Choroid plexus epithelial cell (primary cell): ENCODE data around the gene CHST12.

Experiments
- DNase-seq: peaks from one replicate; pipeline ENCODE4 v3.0.0-alpha.2; 2010; ENCODE audit warnings: low read depth
- H3K4me3 ChIP-seq: 2 replicates; pipeline ENCODE4 v1.5.1; 2011; ENCODE audit warnings: low read depth, mild to moderate bottlenecking, control low read depth, low read length, moderate library complexity
- TF ChIP-seq, protein P1 (sequence below): conservative IDR thresholded peaks from 2 replicates; pipeline ENCODE4 v1.5.1; 2011; ENCODE audit warnings: low read depth, mild to moderate bottlenecking, control low read depth, inconsistent platforms, low read length, moderate library complexity

Gene CHST12

DNA sequence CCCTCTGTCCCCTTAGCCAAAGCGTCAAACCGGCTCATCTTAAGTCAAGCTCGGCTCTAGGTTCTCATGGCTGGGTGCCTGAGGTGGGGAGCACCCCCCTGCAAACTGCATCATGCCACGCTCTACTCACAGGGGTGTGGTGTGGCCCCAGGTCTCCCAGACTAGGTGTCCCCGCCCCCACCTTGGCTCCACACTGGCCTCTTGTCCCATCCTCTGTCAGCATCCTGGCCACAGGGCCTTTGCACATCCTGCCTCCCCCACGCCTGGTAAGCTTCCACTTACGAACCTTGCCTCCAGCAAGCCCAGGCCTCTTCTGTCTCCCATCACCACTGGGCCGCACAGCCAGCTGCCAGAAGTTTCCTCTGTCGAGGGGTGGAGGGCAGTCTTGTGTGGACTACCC is 93.0 kb downstream of the CHST12 start:
- no peak for DNase-seq
- no peak overlapping the region for H3K4me3 ChIP-seq
- TF ChIP-seq, protein P1, sequence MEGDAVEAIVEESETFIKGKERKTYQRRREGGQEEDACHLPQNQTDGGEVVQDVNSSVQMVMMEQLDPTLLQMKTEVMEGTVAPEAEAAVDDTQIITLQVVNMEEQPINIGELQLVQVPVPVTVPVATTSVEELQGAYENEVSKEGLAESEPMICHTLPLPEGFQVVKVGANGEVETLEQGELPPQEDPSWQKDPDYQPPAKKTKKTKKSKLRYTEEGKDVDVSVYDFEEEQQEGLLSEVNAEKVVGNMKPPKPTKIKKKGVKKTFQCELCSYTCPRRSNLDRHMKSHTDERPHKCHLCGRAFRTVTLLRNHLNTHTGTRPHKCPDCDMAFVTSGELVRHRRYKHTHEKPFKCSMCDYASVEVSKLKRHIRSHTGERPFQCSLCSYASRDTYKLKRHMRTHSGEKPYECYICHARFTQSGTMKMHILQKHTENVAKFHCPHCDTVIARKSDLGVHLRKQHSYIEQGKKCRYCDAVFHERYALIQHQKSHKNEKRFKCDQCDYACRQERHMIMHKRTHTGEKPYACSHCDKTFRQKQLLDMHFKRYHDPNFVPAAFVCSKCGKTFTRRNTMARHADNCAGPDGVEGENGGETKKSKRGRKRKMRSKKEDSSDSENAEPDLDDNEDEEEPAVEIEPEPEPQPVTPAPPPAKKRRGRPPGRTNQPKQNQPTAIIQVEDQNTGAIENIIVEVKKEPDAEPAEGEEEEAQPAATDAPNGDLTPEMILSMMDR: no peak

DNA sequence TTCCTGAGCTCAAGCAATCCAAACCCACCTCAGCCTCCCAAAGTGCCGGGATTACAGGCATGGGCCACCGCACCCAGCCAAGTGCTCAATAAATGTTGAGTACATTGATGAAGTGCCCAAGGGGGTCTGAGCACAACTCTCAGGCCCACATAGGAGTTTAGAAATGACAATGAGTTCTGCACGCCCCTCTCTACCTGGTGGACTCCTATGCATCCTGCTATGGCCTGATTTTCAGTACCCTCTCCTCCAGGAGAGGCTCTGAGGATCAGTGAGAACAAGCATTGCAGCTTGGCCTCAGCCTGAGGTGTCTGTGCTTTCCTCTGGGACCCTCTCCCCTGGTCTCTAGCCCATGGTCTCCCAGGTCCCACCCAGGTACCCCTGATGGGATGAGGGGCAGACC is 93.7 kb downstream of the CHST12 start:
- no peak for DNase-seq
- TF ChIP-seq, protein P1: no peak
- no peak overlapping the region for H3K4me3 ChIP-seq

DNA sequence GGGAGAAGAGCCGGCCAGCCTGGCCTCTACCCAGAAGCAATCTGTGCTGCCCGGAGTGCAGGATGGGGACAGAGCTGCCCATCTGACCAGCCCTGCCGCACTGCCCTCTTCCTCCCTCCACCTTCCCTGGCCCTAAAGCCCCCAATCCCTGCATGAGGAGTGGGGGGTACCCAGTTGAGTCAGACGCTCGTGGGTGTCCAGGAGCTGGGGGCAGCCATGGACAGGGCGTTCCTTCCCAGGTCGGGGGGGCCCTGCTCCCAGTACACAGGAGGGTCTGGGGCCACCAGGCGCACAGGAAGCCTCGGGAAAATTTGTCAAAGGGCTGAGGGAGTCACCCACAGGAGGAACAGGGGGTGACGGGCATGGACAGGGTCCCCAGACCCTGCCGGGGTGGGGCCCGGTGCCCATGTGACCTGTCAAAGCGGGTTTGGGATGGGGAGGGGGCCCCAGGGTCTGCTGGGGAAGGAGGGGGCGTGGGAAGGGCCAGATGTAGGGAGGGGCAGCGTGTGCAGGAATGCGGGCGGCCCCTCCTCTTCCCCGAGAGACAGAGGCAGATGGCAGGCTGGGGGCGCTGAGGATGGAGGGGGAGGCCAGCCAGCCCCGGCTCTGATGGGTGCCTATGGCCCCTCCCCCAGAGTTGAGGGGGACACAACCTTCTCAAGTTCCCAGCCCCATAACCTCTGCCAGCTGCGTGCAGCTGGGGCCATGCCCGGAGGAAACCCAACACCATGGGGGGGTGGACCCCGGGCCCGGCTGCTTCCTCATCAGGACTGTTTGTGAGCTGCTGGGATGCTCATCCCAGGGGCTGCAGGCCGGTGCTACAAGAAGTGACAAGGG is 94.3 kb downstream of the CHST12 start:
- no peak for DNase-seq
- no peak overlapping the region for H3K4me3 ChIP-seq
- TF ChIP-seq, protein P1: no peak
